GM18867 (cell line): ENCODE data around the gene CACNB1.

Source experiments
- ATAC-seq: cut with Tn5 transposase; IDR thresholded peaks from one replicate; pipeline ENCODE4 v1.9.1; 2021; ENCODE audit warnings: mild to moderate bottlenecking, moderate library complexity; ENCODE audit not compliant: unreplicated experiment

CACNB1 gene

GRCh38 chr17:39153599-39154051 is 43.8 kb downstream of the CACNB1 start:
- peak; percentile 52 for ATAC-seq

- no peak for ATAC-seq
Observed at GRCh38 chr17:39151943-39152818, 45.3 kb downstream of the CACNB1 start.

- no peak for ATAC-seq
Observed at GRCh38 chr17:39151150-39151942, 46.1 kb downstream of the CACNB1 start, which contains the start of gene PLXDC1. PLXDC1 (minus strand) TSS chr17:39151637; CDS start chr17:39151437, 200 bp downstream.

- ATAC-seq: no peak
Observed at GRCh38 chr17:39150795-39151149, 46.7 kb downstream of the CACNB1 start.

- no peak for ATAC-seq
Observed at GRCh38 chr17:39150104-39150634, 47.3 kb downstream of the CACNB1 start.

- ATAC-seq: no peak
Observed at GRCh38 chr17:39147221-39148185, 50.0 kb downstream of the CACNB1 start.

- no peak for ATAC-seq
Observed at GRCh38 chr17:39146273-39146672, 51.2 kb downstream of the CACNB1 start.

GRCh38 chr17:39145143-39145542 is 52.3 kb downstream of the CACNB1 start:
- ATAC-seq: no peak

- ATAC-seq: no peak
Observed at GRCh38 chr17:39144416-39144840, 53.0 kb downstream of the CACNB1 start.

GRCh38 chr17:39143552-39144093 is 53.8 kb downstream of the CACNB1 start:
- ATAC-seq: no peak

- ATAC-seq: no peak
Observed at GRCh38 chr17:39141915-39142664, 55.4 kb downstream of the CACNB1 start.

GRCh38 chr17:39141294-39141693 is 56.2 kb downstream of the CACNB1 start:
- ATAC-seq: no peak

GRCh38 chr17:39139561-39139960 is 57.9 kb downstream of the CACNB1 start:
- ATAC-seq: no peak

GRCh38 chr17:39139161-39139511 is 58.3 kb downstream of the CACNB1 start:
- no peak for ATAC-seq

- no peak for ATAC-seq
Observed at GRCh38 chr17:39138431-39139160, 58.9 kb downstream of the CACNB1 start.

GRCh38 chr17:39134878-39135277 is 62.6 kb downstream of the CACNB1 start:
- ATAC-seq: no peak

GRCh38 chr17:39132192-39132610 is 65.3 kb downstream of the CACNB1 start:
- ATAC-seq: no peak

- ATAC-seq: no peak
Observed at GRCh38 chr17:39131616-39132015, 65.9 kb downstream of the CACNB1 start.

- ATAC-seq: no peak
Observed at GRCh38 chr17:39130205-39130604, 67.3 kb downstream of the CACNB1 start.
